DND-41 (cell line): ENCODE data around the gene MECP2.

ENCODE experiments used
- CTCF ChIP-seq: IDR thresholded peaks from 2 replicates; pipeline ENCODE4 v1.5.1; 2012; ENCODE audit warnings: borderline replicate concordance, low read length, moderate library complexity, mild to moderate bottlenecking; ENCODE audit not compliant: poor library complexity, severe bottlenecking; ENCODE audit errors: extremely low read depth
- EZH2 ChIP-seq: IDR thresholded peaks from 3 replicates; pipeline ENCODE4 v1.6.1; 2012; ENCODE audit warnings: borderline replicate concordance, low read depth, mild to moderate bottlenecking, moderate library complexity, low read length, inconsistent platforms; ENCODE audit not compliant: severe bottlenecking

- TF ChIP-seq CTCF = no peak
- TF ChIP-seq EZH2 = no peak
Observed at GRCh38 chrX:154027022-154027402, 70.5 kb downstream of the MECP2 start.
